ENCODE data around the gene PLEKHA6.

PLEKHA6 gene

DNA sequence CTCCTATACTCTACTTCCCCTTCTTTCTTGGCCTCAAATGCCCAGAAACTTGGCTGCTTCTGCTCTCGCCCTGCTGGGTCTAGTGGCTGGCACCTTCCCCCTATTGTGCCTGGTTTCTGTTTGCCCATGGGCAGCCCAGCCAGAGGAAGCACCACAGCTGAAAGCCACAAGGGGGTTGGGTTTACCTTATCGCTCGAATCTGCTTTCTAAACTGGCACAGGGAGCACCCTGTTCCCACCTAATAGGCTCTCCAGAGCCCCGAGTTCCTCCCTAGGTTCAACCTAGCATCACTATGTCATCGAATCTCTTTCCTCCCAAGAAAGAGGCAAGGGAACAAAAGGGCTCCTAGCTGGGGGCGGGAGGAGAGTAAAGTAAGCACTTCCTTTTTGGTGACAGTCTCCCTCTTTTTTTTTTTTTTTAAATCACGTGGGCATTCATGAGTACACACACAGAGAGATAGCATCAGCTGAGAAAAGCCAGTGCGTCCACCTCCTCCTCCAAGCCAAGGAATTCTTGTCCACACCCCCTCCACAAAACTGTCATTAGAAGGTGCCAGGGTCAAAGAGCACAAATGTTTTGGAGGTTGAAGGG, 72.8 kb downstream of the PLEKHA6 start:
- no CpG with 5 or more reads among the region's 8 CpGs for WGBS (ENCODE audit: insufficient coverage, insufficient read length)
- Histone ChIP-seq H3K27me3 (ENCODE audit: control insufficient read depth, insufficient read depth, low read length) (no peaks in the 10 kb centered on the region), H3K4me1 (ENCODE audit: control insufficient read depth, insufficient read depth, low read length) (peaks cover 19% of the 10 kb centered on the region; the same call in 1 of the 2 replicates), H3K27ac (ENCODE audit: low read length) (no peak overlapping the region), H3K4me3 (ENCODE audit: low read length) (no peak overlapping the region), H3K9me3 (ENCODE audit: control insufficient read depth, insufficient read depth, low read length) (no peaks in the 10 kb centered on the region), H3K36me3 (ENCODE audit: control insufficient read depth, insufficient read depth, low read length) (no peaks in the 10 kb centered on the region)
- DNase-seq (ENCODE audit: low read depth, low spot score) = no peak

DNA sequence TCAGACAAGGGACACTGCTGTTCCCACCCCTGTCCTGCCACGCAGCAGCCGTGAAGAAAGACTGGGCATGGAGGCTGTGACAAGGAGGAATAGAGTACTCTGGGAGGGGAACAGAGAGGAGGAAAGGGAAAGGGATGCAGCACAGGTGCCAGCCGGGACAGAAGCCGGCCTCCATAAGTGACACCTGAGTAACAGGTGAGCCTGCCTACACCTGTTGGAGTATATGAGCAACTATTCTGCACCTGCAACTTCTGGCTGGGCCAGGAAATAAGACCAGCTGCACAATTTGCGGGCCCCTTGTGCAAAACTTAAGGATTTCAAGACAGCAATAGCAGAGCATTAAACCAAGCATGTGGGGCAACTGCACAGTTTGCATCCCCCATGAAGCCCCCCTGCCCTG, 73.4 kb downstream of the PLEKHA6 start:
- Histone ChIP-seq H3K36me3 (ENCODE audit: control insufficient read depth, insufficient read depth, low read length) (no peaks in the 10 kb centered on the region), H3K27ac (ENCODE audit: low read length) (no peak overlapping the region), H3K9me3 (ENCODE audit: control insufficient read depth, insufficient read depth, low read length) (no peaks in the 10 kb centered on the region), H3K4me1 (ENCODE audit: control insufficient read depth, insufficient read depth, low read length) (peaks cover 19% of the 10 kb centered on the region; the same call in 1 of the 2 replicates), H3K4me3 (ENCODE audit: low read length) (no peak overlapping the region), H3K27me3 (ENCODE audit: control insufficient read depth, insufficient read depth, low read length) (no peaks in the 10 kb centered on the region)
- WGBS (ENCODE audit: insufficient coverage, insufficient read length) = no CpG with 5 or more reads among the region's 5 CpGs
- DNase-seq (ENCODE audit: low read depth, low spot score) = no peak

DNA sequence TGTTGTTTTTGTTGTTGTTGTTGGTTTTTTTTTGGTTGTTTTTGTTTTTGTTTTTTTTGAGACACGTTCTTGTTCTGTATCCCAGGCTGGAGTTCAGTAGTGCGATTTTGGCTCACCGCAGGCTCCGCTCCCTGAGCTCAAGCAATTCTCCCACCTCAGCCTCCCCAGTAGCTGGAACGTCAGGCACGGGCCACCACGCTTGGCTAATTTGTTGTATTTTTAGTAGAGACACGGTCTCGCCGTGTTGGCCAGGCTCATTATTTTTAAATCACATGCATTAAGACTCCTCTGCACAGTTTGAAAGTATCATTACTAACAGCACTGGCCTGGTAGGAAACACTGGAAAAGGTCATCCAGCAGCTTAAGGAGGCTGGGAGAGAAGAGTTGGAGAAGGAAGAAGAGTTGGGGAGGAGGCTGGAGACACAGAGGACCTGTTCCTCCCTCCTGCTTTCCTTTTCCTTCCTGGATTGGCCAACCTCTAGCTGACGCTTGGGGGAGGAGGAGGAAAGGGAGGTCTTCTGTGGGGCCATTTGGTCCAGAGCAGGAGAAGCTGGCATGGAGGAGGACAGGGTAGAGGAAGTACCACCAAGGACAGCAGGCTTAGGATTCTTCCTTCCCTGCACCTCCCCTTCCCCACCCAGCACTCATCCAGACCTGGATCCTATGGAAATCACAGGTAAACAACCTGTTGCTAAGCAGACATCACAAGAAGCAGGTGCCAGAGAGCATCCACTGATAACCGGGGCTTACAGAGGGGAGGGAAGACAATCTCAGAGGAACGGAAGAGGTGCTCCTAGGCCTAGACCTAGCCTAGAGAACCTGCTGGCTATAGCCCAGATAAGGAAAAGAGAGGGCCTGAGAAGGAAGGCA, 74.1 kb downstream of the PLEKHA6 start:
- Histone ChIP-seq H3K36me3 (ENCODE audit: control insufficient read depth, insufficient read depth, low read length) (no peaks in the 10 kb centered on the region), H3K27me3 (ENCODE audit: control insufficient read depth, insufficient read depth, low read length) (no peaks in the 10 kb centered on the region), H3K9me3 (ENCODE audit: control insufficient read depth, insufficient read depth, low read length) (no peaks in the 10 kb centered on the region), H3K4me3 (ENCODE audit: low read length) (no peak overlapping the region), H3K4me1 (ENCODE audit: control insufficient read depth, insufficient read depth, low read length) (peaks cover 19% of the 10 kb centered on the region; the same call in 1 of the 2 replicates), H3K27ac (ENCODE audit: low read length) (no peak overlapping the region)
- no peak for DNase-seq (ENCODE audit: low read depth, low spot score)
- no CpG with 5 or more reads among the region's 13 CpGs for WGBS (ENCODE audit: insufficient coverage, insufficient read length)

DNA sequence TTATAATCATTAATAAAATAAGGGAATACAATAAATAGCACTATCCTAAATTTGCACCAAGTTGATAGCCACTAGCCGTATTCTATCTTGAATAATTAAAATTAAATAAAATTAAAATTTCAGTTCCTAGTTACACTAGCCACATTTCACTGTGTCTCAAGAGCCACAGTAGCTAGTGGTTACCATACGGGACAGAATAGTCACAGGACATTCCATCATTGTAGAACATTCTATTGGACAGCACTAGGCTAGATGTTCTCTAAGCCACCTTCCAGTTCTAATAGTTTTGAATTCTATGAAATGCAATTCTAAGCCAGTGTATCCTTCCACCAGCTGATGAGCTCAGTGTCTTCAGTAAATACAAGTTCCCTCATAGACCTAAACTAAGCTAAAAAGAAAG, 74.8 kb downstream of the PLEKHA6 start:
- WGBS (ENCODE audit: insufficient coverage, insufficient read length) = no CpG with 5 or more reads among the region's 2 CpGs
- Histone ChIP-seq H3K9me3 (ENCODE audit: control insufficient read depth, insufficient read depth, low read length) (no peaks in the 10 kb centered on the region), H3K4me3 (ENCODE audit: low read length) (no peak overlapping the region), H3K27ac (ENCODE audit: low read length) (no peak overlapping the region), H3K4me1 (ENCODE audit: control insufficient read depth, insufficient read depth, low read length) (peaks cover 19% of the 10 kb centered on the region; the same call in 1 of the 2 replicates), H3K27me3 (ENCODE audit: control insufficient read depth, insufficient read depth, low read length) (no peaks in the 10 kb centered on the region), H3K36me3 (ENCODE audit: control insufficient read depth, insufficient read depth, low read length) (no peaks in the 10 kb centered on the region)
- no peak for DNase-seq (ENCODE audit: low read depth, low spot score)

DNA sequence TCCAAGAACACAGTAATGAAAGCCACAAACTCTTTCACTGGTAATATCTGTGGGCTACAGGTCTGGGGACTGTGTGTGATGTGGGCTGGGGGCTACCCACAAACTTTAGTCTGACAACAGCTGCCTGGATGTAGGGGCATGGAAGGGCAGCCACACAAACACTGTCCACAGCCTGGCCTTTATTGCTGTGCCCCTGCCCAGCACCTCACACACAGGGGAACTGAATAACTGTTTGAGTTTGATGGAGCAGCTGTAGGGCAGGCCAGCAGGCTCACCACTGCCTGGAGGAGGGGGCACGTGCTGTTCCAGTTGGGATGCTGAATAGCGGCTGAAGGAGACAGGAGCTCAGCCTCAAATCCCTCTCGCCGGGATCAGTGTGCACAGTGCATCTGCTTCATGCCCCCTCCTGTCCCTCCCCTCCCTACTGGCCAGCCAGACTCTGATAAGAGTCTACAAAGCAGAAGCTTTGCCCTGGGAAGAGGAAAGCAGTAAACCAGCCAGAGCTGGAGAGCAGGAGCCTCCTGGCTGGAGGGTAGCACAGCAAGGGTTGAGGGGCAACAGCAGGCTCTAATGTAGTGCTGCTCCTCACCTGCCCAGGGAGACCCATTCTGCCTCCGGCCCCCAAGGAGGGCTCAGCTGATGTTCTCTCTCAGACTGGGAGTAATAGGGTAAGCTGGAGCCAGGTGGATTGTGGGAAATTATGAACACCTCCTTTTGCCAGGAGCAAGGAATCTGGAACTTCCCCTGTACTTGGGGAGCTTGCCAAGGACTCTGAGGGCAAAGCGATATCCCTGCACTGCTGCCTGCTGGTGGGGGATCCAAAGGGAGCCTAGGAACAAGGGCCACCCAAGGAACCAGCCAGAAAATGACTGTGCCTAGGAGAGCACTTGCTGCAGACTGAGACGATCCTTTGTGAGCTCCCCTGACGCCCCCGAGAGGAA, 75.7 kb downstream of the PLEKHA6 start:
- H3K4me3 ChIP-seq (ENCODE audit: low read length) = no peak overlapping the region
- H3K4me1 ChIP-seq (ENCODE audit: control insufficient read depth, insufficient read depth, low read length) = peaks cover 15% of the 10 kb centered on the region; the same call in 1 of the 2 replicates
- no CpG with 5 or more reads among the region's 9 CpGs for WGBS (ENCODE audit: insufficient coverage, insufficient read length)
- no peaks in the 10 kb centered on the region for H3K36me3 ChIP-seq (ENCODE audit: control insufficient read depth, insufficient read depth, low read length)
- no peaks in the 10 kb centered on the region for H3K27me3 ChIP-seq (ENCODE audit: control insufficient read depth, insufficient read depth, low read length)
- H3K27ac ChIP-seq (ENCODE audit: low read length) = no peak overlapping the region
- no peaks in the 10 kb centered on the region for H3K9me3 ChIP-seq (ENCODE audit: control insufficient read depth, insufficient read depth, low read length)
- no peak for DNase-seq (ENCODE audit: low read depth, low spot score)

DNA sequence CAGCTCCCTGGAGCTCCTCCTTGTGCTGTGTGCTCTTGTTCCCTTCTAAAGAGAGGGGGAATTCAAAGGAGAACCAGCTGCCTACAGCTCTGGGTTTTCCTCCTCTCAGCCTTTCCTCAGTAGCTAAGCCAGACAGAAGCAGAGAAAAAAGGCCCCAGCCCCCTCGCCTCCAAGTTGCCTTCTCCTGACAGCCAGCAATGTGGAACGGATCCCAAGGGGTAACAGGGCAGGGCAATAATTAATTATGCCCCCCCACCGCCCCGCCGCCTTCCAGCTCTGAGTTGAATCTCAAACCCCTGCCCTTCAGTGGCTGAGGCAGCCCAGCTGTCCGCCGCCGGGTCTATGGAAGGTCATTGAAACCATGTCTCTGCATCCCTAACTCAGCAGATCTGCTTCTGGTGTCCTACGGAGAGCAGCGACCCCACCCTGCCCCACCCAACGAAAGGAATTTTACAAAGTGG, 76.9 kb downstream of the PLEKHA6 start:
- Histone ChIP-seq H3K36me3 (ENCODE audit: control insufficient read depth, insufficient read depth, low read length) (no peaks in the 10 kb centered on the region), H3K27ac (ENCODE audit: low read length) (no peak overlapping the region), H3K9me3 (ENCODE audit: control insufficient read depth, insufficient read depth, low read length) (no peaks in the 10 kb centered on the region), H3K4me1 (ENCODE audit: control insufficient read depth, insufficient read depth, low read length) (peaks cover 9% of the 10 kb centered on the region; the same call in 1 of the 2 replicates), H3K27me3 (ENCODE audit: control insufficient read depth, insufficient read depth, low read length) (no peaks in the 10 kb centered on the region), H3K4me3 (ENCODE audit: low read length) (no peak overlapping the region)
- DNase-seq (ENCODE audit: low read depth, low spot score) = no peak
- no CpG with 5 or more reads among the region's 11 CpGs for WGBS (ENCODE audit: insufficient coverage, insufficient read length)

DNA sequence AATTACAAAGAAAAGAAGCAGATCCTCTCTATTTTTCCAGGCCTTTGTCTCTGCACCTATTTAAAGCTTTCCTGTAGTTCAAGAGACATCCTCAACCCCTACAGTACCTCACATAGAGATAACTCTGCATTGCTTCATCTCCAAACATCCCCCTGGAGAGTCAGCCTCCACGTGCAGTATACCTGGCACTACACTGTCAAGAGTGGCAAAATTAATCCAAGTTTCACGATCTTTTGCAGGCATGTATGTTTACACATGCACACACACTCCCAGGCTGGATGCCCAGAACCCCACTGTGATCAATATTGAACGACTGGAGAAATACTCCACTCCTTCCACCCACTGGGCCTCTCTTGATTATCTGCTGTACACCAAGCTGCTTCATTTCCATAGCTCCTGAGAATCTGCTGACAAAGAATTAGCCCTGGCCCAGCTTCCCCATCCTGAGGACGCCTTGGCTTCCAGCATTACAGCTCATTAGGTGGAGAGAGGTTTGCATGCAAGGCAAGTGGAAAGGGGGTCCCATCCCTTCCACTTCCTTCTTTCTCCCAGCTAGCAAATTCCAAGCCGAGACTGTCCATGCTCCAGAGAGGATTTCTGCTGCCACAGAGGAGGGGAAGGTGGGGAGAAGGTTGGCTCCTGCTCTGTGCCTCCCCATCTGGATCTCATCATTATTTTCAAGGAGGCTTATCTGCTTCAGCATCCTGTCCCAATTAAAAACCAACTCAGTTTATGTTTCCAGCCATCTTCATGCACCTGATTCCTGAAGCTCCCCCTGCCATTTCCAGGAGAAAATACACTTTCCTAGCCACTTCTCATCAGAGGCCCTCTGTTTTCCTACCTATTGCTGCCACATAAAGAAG, 79.4 kb downstream of the PLEKHA6 start:
- no peak for DNase-seq (ENCODE audit: low read depth, low spot score)
- Histone ChIP-seq H3K27ac (ENCODE audit: low read length) (no peak overlapping the region), H3K4me3 (ENCODE audit: low read length) (no peak overlapping the region), H3K36me3 (ENCODE audit: control insufficient read depth, insufficient read depth, low read length) (no peaks in the 10 kb centered on the region), H3K9me3 (ENCODE audit: control insufficient read depth, insufficient read depth, low read length) (no peaks in the 10 kb centered on the region), H3K4me1 (ENCODE audit: control insufficient read depth, insufficient read depth, low read length) (0 out of 2 replicates have a peak, but pooled peaks cover under 1% of the 10 kb centered on the region), H3K27me3 (ENCODE audit: control insufficient read depth, insufficient read depth, low read length) (no peaks in the 10 kb centered on the region)
- WGBS (ENCODE audit: insufficient coverage, insufficient read length) = no CpG with 5 or more reads among the region's 5 CpGs

DNA sequence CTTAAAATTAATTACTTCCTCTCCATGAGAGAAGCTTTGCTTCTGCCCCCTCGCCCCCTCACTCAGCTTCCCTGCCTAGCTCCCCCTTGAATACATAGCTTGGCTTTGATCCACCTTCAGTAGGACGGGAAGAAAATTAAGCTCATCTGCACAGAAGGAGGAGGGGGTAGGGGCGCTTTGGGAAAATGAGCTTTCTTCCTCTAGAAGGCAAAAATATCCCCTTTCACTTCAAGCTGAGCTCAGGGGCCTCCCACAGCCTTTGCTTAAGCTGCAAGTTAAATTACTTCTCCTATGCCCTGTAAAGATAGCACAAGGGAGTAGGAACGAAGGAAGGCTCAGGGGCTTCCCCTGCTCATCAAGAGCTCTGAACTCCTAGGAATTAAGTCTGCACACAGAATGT, 80.8 kb downstream of the PLEKHA6 start:
- H3K36me3 ChIP-seq (ENCODE audit: control insufficient read depth, insufficient read depth, low read length) = no peaks in the 10 kb centered on the region
- H3K27ac ChIP-seq (ENCODE audit: low read length) = no peak overlapping the region
- no peak overlapping the region for H3K4me3 ChIP-seq (ENCODE audit: low read length)
- no peak for DNase-seq (ENCODE audit: low read depth, low spot score)
- WGBS (ENCODE audit: insufficient coverage, insufficient read length) = no CpG with 5 or more reads among the region's 4 CpGs
- 0 out of 2 replicates have a peak, but pooled peaks cover 2% of the 10 kb centered on the region for H3K4me1 ChIP-seq (ENCODE audit: control insufficient read depth, insufficient read depth, low read length)
- no peaks in the 10 kb centered on the region for H3K9me3 ChIP-seq (ENCODE audit: control insufficient read depth, insufficient read depth, low read length)
- H3K27me3 ChIP-seq (ENCODE audit: control insufficient read depth, insufficient read depth, low read length) = no peaks in the 10 kb centered on the region

DNA sequence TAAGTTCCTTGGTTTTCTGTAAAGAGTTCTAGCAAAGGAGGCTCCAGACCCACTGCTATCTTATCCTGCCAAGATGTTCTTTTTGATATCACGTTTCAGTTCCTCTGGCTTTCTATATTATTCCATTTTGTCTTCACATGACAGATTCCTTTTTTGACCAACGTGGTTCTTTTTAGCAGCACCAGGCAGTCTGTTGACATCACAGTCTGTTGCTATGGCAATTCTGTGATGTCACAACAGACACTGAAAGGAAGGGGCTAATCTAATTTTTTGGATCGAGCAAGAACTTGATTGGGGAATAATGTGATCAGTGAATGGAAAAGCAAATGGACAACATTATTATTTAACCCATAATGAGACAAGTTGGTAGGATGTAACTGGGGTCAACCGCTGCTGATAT, 81.5 kb downstream of the PLEKHA6 start:
- no peaks in the 10 kb centered on the region for H3K27me3 ChIP-seq (ENCODE audit: control insufficient read depth, insufficient read depth, low read length)
- WGBS (ENCODE audit: insufficient coverage, insufficient read length) = no CpG with 5 or more reads among the region's 4 CpGs

More for the DNA sequence above, 81.5 kb downstream of the PLEKHA6 start:
- Histone ChIP-seq H3K4me1 (ENCODE audit: control insufficient read depth, insufficient read depth, low read length) (0 out of 2 replicates have a peak, but pooled peaks cover 2% of the 10 kb centered on the region), H3K9me3 (ENCODE audit: control insufficient read depth, insufficient read depth, low read length) (no peaks in the 10 kb centered on the region), H3K27ac (ENCODE audit: low read length) (no peak overlapping the region), H3K4me3 (ENCODE audit: low read length) (no peak overlapping the region), H3K36me3 (ENCODE audit: control insufficient read depth, insufficient read depth, low read length) (no peaks in the 10 kb centered on the region)
- no peak for DNase-seq (ENCODE audit: low read depth, low spot score)

Data from iPS DF 6.9 (cell line).